ENCODE data around the gene DBET. TPM values are rescaled to one million over a fixed set of nuclear protein-coding genes. Genes with fewer than 3 reads are reported as not detected.
"Not testable (repeated sequence)": the region's sequence is repeated elsewhere in the genome, so short reads cannot be mapped to it uniquely, and the experiment has no call there.

Gene DBET
- not detected for polyA plus RNA-seq

- H3K27me3 Mint-ChIP-seq, H3K4me3 Mint-ChIP-seq, H3K9me3 Mint-ChIP-seq, H3K4me1 Mint-ChIP-seq, H3K36me3 Mint-ChIP-seq, H3K27ac Mint-ChIP-seq: not testable (repeated sequence)
Observed at GRCh38 chr4:190064342-190064741, at the start of gene DBET. Gene DBET (plus strand): TSS chr4:190064502.

DNA sequence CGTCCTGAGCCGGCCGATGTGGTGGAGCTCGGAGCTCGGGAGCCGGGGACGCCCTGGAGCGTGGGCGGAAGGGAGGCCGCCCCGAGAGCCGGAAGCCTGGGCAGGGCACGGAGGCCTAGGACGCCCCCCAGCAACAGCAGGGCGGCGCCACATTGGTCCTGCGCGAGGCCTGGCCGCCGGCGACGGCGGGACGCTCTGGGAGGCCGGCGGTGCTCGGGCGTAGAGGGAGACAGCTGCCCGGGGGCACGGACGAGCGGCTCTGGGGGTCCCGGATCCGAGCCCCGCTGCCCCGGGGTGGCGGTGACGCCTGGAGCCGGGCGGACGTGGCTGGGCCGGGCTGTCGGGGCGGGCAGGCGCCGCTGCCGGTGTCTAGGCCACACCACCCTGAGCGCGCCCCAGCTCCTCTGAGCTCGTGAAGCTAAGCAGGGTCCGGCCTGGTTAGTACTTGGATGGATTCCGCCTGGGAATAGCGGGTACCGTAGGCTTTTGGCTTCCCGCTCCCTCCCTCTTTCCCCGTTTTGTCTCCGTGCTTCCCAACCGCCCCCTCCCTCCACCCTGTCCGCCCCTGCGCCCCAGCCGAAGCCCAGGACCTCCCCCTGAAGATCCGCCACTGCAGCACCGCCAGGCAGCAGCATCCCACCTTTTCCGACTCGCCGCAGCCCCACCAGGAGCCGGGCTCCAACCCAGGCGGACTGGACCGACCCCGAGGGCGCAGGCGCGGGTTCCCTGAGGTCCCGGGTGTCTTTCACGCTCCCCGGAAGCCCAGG lies 49.3 kb upstream of the DBET start:
- Mint-ChIP-seq H3K27ac (no peak overlapping the region), H3K4me3 (peak overlapping the region in 1 of 4 donors; percentile 89), H3K27me3 (peaks cover 54% of the 10 kb centered on the region), H3K9me3 (peaks cover 2 to 7% (median 3%) of the 10 kb centered on the region in 3 donors), H3K4me1 (peaks cover 0 to 11% (median 6%) of the 10 kb centered on the region in 3 donors), H3K36me3 (peaks cover 7% of the 10 kb centered on the region)

- Mint-ChIP-seq H3K4me3 (peak overlapping the region in 3 of 4 donors; percentile 58 to 89 (median 76)), H3K9me3 (peaks cover 2 to 7% (median 3%) of the 10 kb centered on the region in 3 donors), H3K27me3 (peaks cover 62% of the 10 kb centered on the region), H3K36me3 (peaks cover 8% of the 10 kb centered on the region), H3K4me1 (peaks cover 0 to 14% (median 7%) of the 10 kb centered on the region in 3 donors), H3K27ac (peak overlapping the region in 1 of 3 donors; percentile 9)
Observed at GRCh38 chr4:190015538-190016368, 48.5 kb upstream of the DBET start.

GRCh38 chr4:190016369-190017289 lies 47.7 kb upstream of the DBET start:
- peak overlapping the region in 3 of 4 donors; percentile 36 to 79 (median 49) for H3K4me3 Mint-ChIP-seq
- H3K27me3 Mint-ChIP-seq, result peaks cover 61% of the 10 kb centered on the region

DNA sequence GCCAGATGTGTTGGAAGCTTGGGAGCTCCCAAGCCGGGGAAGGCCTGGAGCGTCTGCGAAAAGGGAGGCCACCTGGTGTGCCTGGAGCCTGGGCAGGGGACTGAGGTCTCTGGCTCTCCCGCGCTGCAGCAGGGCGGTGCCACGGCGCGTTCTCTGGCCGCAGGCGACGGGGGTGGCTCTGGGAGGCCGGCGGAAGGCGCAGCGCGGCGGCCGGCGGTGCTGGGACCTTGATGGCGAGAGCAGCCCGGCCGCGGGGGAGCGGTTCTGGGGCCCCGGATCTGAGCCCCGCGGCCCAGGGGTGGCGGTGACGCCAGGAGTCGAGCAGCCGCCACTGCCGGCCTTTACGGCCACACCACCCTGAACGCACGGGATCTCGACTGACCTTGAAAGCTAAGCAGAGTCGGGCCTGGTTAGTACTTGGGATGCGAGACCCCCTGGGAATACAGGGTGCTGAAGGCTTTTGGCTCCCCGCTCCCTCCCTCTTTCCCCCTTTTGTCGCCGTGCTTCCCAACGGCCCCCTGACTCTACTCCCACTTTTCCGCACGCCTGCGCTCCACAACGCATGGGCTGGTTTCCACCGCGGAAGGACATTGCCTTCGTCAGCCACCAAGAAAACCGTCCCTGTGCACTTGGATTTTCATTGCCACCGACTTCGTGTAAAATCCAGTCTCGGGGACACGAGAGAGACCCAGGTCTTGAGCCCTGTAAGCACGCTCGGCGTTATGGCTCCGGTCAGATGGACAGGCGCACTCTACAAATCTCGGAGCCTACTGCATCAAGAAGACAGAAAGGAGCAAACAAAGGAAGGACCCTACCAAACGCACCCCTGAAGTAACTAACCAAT lies 46.7 kb upstream of the DBET start:
- Mint-ChIP-seq H3K27ac (no peak overlapping the region), H3K4me3 (peak overlapping the region in 2 of 4 donors; percentile 42 to 89), H3K27me3 (peaks cover 58% of the 10 kb centered on the region)

More at GRCh38 chr4:190016369-190017289, 47.7 kb upstream of the DBET start:
- peaks cover 0 to 15% (median 7%) of the 10 kb centered on the region in 3 donors for H3K4me1 Mint-ChIP-seq
- peaks cover 2 to 7% (median 3%) of the 10 kb centered on the region in 3 donors for H3K9me3 Mint-ChIP-seq
- peaks cover 7% of the 10 kb centered on the region for H3K36me3 Mint-ChIP-seq
- peak overlapping the region in 2 of 3 donors; percentile 9 to 53 for H3K27ac Mint-ChIP-seq

GRCh38 chr4:190018201-190018920 lies 45.9 kb upstream of the DBET start:
- Mint-ChIP-seq H3K27me3 (peaks cover 59% of the 10 kb centered on the region), H3K9me3 (peaks cover 0 to 7% (median 2%) of the 10 kb centered on the region in 3 donors), H3K36me3 (peaks cover 7% of the 10 kb centered on the region), H3K27ac (no peak overlapping the region), H3K4me1 (peaks cover 0 to 15% (median 7%) of the 10 kb centered on the region in 3 donors), H3K4me3 (peak overlapping the region in 3 of 4 donors; percentile 29 to 89 (median 42))

More for the DNA sequence above, 46.7 kb upstream of the DBET start:
- H3K36me3 Mint-ChIP-seq, result peaks cover 7% of the 10 kb centered on the region
- peaks cover 2 to 7% (median 3%) of the 10 kb centered on the region in 3 donors for H3K9me3 Mint-ChIP-seq
- H3K4me1 Mint-ChIP-seq, result peaks cover 0 to 15% (median 7%) of the 10 kb centered on the region in 3 donors

DNA sequence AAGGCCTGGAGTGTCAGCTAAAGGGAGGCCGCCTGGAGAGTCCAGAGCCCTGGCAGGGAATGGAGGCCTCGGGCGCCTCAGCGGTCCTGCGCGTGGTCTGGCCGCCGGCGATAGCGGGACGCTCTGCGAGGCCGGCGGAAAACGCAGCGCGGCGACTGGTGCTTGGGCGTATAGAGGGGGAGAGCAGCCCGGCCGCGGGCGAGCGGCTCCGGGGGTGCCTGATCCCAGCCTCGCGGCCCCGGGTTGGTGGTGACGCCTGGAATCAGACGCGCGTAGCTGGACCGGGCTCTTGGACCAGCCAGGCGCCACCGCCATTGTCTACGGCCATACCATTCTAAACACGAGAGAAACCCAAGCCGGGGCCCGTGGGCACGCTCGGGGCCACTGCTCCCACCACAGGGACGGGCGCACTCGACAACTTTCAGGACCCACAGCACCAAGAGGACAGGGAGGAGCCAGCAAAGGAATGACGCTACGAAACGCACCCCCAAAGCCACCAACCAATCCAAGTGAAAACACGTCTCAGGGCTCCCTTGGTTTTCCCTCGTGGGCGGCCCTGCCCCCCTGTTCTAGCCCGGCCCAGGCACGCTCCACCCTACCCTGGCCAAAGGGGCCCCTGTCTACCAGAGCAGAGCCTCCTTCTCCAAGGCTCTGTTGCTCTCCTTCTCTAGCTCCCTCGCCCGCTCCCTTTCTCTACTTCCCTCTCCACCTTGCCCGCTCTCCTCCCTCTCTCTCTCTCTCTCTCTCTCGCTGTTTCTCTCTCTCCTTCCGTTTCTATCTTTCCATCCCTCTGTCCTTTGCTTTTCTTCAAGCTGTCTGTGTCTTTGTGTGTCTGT lies 45.1 kb upstream of the DBET start:
- no peak overlapping the region for H3K27ac Mint-ChIP-seq
- H3K4me3 Mint-ChIP-seq, result peak overlapping the region in 2 of 4 donors; percentile 20 to 35
- peaks cover 0 to 5% (median 2%) of the 10 kb centered on the region in 3 donors for H3K9me3 Mint-ChIP-seq
- H3K36me3 Mint-ChIP-seq, result peaks cover 7% of the 10 kb centered on the region
- peaks cover 55% of the 10 kb centered on the region for H3K27me3 Mint-ChIP-seq
- H3K4me1 Mint-ChIP-seq, result peaks cover 0 to 15% (median 7%) of the 10 kb centered on the region in 3 donors

DNA sequence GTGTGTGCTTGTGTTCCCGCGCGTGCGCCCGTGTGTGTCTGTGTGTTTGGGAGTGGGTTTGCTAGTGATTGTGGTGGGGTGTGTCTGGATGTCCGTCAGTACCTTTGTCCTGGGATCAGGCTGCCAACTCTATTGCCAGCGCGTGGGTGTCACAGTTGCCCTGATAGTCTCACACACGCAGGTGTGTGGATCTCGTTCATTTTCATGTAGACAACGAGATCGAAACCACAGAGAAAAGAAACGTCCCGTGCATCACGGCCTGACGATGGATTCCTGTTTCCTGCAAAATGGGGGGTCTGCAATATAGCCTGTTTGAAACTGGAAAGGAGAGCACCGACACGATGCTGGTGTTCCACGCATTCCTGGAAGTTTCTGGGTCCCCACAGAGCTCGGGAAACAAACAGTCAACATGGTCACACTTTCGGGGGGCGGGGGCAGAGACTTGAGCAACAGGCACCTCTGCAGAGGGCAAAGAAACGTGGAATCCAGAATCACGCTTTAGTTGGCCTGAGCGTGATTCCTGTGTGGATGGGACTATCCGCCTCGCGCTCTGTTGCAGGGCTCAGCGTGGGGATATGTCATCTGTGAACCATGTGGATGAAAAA lies 44.3 kb upstream of the DBET start:
- H3K9me3 Mint-ChIP-seq, H3K36me3 Mint-ChIP-seq: not testable (repeated sequence)
- H3K27me3 Mint-ChIP-seq, result peaks cover 52% of the 10 kb centered on the region
- peak overlapping the region in 3 of 4 donors; percentile 20 to 46 (median 41) for H3K4me3 Mint-ChIP-seq
- peaks cover 0 to 15% (median 4%) of the 10 kb centered on the region in 3 donors for H3K4me1 Mint-ChIP-seq
- peak overlapping the region in 2 of 3 donors; percentile 39 to 76 for H3K27ac Mint-ChIP-seq

DNA sequence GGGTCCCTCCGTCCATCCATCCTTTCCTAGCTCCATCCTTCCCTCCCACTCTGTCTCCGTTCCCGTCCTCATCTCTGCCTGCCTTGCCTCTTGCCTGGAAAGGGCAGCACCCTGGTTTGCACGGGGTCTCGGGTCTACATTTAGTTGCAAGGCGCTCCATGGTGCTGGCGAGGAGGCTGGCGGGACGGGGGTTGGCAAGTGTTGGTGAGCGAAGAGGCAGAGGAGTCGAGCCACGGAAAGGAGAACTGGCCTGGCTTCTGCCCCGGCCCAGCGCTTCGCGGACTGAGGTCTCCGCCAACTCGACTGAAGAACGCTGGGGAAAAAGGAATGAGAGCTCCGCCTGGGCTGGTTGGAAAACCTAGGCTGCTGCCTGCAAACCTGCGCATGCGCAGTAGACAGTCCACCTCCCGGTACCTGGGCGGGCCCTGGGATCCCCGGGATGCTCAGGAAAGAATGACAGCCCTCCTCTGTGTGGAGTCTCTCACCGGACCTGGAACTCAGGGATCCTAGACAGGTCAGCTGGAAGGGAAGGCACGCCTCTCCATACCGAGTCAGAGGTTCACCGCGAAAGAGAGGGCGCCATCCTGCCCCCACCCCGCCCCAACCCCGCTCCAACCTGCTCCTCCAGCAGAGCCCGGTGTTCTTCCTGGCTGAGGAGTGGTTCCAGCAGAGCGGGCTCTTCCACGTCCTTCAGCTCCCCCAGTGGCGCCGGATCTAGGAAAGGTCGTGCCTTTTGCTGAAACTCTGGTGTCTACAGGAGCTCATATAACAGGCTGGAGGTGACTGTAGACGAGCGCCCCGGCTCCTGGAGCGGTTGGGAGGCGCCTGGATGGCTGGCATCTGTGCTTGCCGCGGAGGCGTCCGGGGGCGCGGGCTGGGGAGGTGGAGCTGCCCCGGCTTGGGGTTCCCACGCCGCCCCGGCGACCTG lies 43.2 kb upstream of the DBET start:
- H3K27ac Mint-ChIP-seq, result peak overlapping the region in 1 of 3 donors; percentile 86
- peaks cover 6% of the 10 kb centered on the region for H3K36me3 Mint-ChIP-seq
- H3K9me3 Mint-ChIP-seq, result peaks cover 0 to 5% (median 2%) of the 10 kb centered on the region in 3 donors

GRCh38 chr4:190021973-190022372 lies 42.3 kb upstream of the DBET start:
- H3K27ac Mint-ChIP-seq, H3K4me3 Mint-ChIP-seq, H3K9me3 Mint-ChIP-seq, H3K36me3 Mint-ChIP-seq: not testable (repeated sequence)
- peaks cover 0 to 12% (median 4%) of the 10 kb centered on the region in 3 donors for H3K4me1 Mint-ChIP-seq
- H3K27me3 Mint-ChIP-seq, result peaks cover 36% of the 10 kb centered on the region

More for the DNA sequence above, 43.2 kb upstream of the DBET start:
- Mint-ChIP-seq H3K4me1 (peaks cover 0 to 14% (median 4%) of the 10 kb centered on the region in 3 donors), H3K27me3 (peaks cover 45% of the 10 kb centered on the region), H3K4me3 (peak overlapping the region; percentile 29 to 86 (median 77))

GRCh38 chr4:190022614-190023281 lies 41.6 kb upstream of the DBET start:
- peak overlapping the region in 3 of 4 donors; percentile 71 to 89 (median 76) for H3K4me3 Mint-ChIP-seq
- not testable (repeated sequence) for H3K36me3 Mint-ChIP-seq, H3K9me3 Mint-ChIP-seq
- peaks cover 0 to 12% (median 4%) of the 10 kb centered on the region in 3 donors for H3K4me1 Mint-ChIP-seq
- H3K27me3 Mint-ChIP-seq, result peaks cover 33% of the 10 kb centered on the region
- peak overlapping the region in 1 of 3 donors; percentile 16 for H3K27ac Mint-ChIP-seq
